ENCODE measurements around the gene SUSD6. TPM values are rescaled to one million over a fixed set of nuclear protein-coding genes. Genes with fewer than 3 reads are reported as not detected.

SUSD6 gene
- total RNA-seq, 4 donors from 2014 or later: 8.8 to 35.1 (median 17.6) TPM

DNA sequence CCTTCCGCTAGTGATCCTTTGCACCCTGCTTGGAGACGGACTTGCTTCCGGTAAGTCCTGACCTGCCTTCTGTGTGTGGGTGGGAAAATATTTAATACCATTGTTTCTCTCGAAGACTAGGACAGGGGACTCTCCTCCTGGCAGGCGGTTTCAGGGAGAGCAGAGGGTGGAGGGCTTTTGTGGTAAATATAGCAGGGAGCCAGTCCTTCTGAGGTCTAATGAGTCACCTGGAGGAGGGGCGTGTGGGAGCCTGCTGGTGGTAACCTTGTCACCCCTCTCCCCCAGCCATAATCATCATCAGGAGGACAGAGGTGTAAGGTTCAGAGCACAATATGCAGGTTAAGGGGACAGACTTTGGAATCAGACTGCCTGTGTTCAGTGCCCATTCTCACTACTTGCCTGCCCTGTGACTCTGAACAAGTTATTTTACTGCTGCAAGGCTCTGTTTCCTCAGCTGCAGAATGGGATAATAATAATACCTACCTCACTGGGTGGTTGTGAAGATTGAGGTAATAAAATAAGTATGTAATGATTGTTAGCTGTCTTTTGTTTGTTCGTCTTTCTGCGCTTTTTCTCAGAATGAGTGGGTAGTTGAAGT, 47.4 kb downstream of the SUSD6 start:
- Histone ChIP-seq H3K9me3 (no peaks in the 10 kb centered on the region), H3K4me3 (no peak overlapping the region), H3K4me1 (peaks cover 0 to 13% of the 10 kb centered on the region in 2 donors), H3K27ac (peak overlapping the region; percentile 9 to 29), H3K27me3 (no peaks in the 10 kb centered on the region), H3K36me3 (no peaks in the 10 kb centered on the region)
- intact Hi-C loops (cut with DNase I; ENCODE audit: low total_unique reads): no loop called here
- DNase-seq: no peak
- TF ChIP-seq, protein P1, sequence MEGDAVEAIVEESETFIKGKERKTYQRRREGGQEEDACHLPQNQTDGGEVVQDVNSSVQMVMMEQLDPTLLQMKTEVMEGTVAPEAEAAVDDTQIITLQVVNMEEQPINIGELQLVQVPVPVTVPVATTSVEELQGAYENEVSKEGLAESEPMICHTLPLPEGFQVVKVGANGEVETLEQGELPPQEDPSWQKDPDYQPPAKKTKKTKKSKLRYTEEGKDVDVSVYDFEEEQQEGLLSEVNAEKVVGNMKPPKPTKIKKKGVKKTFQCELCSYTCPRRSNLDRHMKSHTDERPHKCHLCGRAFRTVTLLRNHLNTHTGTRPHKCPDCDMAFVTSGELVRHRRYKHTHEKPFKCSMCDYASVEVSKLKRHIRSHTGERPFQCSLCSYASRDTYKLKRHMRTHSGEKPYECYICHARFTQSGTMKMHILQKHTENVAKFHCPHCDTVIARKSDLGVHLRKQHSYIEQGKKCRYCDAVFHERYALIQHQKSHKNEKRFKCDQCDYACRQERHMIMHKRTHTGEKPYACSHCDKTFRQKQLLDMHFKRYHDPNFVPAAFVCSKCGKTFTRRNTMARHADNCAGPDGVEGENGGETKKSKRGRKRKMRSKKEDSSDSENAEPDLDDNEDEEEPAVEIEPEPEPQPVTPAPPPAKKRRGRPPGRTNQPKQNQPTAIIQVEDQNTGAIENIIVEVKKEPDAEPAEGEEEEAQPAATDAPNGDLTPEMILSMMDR (IDR thresholded peaks at IDR 0.05): no peak
- TF ChIP-seq POLR2A (IDR thresholded peaks at IDR 0.05): no peak

DNA sequence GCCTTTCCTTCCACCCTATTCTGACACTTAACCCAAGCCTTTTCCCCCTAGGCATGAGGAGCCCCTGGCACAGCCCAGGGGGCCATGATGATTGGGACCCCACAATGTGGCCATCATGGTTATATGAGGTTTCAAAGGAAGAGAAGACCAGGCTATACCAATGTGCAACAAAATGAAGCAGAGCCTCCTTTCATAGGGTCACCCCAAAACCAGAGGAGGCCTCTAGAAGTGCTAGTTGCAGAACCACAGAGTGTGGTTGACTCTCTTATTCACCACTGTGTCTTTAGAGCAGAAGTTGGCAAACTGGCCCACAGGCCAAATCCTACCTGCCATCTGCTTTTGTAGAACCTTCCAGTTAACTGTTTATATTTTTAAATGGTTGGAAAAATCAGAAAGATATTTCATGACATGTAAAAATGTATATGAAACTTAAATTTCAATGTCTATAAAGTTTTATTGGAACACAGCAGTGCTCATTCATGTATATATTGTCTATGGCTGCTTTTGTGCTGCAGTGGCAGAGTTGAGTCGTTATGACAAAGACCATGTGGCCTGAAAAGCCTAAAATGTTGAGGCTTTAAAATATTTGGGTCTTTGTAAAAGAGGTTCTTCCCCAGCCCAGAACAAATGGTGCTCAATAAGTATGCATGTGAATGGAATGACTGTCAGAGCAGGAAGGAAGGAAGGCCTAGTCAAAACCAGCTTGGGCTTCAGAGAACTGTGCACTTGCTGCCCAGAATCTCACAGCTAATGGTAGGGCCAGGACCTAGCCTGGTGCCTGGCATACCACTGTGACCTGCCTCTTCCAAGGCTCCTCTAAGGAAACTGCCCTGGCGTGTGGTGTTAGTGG, 49.2 kb downstream of the SUSD6 start:
- no peak for DNase-seq
- H3K27ac ChIP-seq: peak overlapping the region in 1 of 2 donors; percentile 26

DNA sequence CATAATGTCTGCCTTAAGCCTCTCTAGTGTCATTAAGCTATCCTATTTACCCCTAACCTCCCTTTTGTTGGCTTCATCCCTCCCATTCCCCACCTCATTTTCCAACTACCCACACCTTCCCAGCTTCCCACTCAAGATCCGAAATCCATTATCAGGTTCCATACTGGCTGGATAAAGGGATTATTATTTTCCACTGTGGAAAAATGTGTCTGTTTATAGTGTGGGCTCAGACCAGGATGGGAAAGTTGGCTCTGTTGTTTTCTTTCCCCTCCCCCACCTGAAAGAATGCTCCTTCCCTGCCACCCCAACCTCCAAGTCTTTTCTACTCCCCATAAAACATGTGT, 49.8 kb downstream of the SUSD6 start:
- no peak for DNase-seq
- TF ChIP-seq, protein P1 (IDR thresholded peaks at IDR 0.05): no peak
- TF ChIP-seq POLR2A (IDR thresholded peaks at IDR 0.05): no peak
- peak overlapping the region in 1 of 2 donors; percentile 26 for H3K27ac ChIP-seq
- intact Hi-C loops (cut with DNase I; ENCODE audit: low total_unique reads): no loop called here
- no peak overlapping the region for H3K4me3 ChIP-seq
- no peaks in the 10 kb centered on the region for H3K9me3 ChIP-seq
- H3K4me1 ChIP-seq: peaks cover 13 to 29% of the 10 kb centered on the region in 2 donors
- H3K36me3 ChIP-seq: no peaks in the 10 kb centered on the region
- H3K27me3 ChIP-seq: no peaks in the 10 kb centered on the region

More for the DNA sequence above, 49.2 kb downstream of the SUSD6 start:
- intact Hi-C loops (cut with DNase I; ENCODE audit: low total_unique reads): no loop called here
- TF ChIP-seq, protein P1 (IDR thresholded peaks at IDR 0.05): no peak
- no peak for TF ChIP-seq POLR2A (IDR thresholded peaks at IDR 0.05)
- Histone ChIP-seq H3K36me3 (no peaks in the 10 kb centered on the region), H3K9me3 (no peaks in the 10 kb centered on the region), H3K27me3 (no peaks in the 10 kb centered on the region), H3K4me1 (peaks cover 12 to 23% of the 10 kb centered on the region in 2 donors), H3K4me3 (no peak overlapping the region)

DNA sequence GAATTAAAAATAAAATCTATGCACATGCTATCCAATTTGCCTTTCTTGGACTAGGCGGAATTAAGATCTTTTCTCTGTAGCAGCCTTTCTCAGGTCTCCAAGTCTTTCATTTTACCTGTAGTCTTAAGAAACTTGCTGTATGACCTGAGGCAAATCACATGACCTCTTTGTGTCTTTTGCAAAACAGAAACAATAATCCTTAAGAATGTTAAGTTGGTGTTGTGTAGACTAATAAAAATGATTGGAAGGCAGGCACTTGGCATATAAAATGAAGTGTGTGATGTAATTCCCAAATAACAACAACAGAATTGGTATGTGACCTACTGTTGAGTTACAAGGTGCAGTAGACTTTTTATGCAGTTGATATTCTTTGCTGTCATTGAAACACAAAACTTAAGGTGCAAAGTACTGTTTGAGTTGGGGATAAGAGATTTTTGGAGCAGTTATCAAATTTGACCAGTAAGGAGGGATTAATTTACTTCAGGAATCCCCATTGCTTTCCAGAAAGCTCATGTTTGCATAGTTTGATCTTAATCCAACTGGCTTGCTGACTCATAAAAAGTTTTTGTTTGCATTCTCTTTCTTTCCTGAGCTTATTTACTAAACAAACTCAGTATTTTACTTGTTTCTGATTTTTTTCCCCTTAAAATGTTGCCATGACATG, 51.4 kb downstream of the SUSD6 start:
- no peak for TF ChIP-seq POLR2A (IDR thresholded peaks at IDR 0.05)
- TF ChIP-seq, protein P1 (IDR thresholded peaks at IDR 0.05): no peak
- peak overlapping the region; percentile 49 to 60 for H3K27ac ChIP-seq
- no peak overlapping the region for H3K4me3 ChIP-seq
- no peak for DNase-seq
- H3K4me1 ChIP-seq: peaks cover 18 to 29% of the 10 kb centered on the region in 2 donors
- no peaks in the 10 kb centered on the region for H3K9me3 ChIP-seq
- intact Hi-C loops (cut with DNase I; ENCODE audit: low total_unique reads): no loop called here
- no peaks in the 10 kb centered on the region for H3K27me3 ChIP-seq
- no peaks in the 10 kb centered on the region for H3K36me3 ChIP-seq

DNA sequence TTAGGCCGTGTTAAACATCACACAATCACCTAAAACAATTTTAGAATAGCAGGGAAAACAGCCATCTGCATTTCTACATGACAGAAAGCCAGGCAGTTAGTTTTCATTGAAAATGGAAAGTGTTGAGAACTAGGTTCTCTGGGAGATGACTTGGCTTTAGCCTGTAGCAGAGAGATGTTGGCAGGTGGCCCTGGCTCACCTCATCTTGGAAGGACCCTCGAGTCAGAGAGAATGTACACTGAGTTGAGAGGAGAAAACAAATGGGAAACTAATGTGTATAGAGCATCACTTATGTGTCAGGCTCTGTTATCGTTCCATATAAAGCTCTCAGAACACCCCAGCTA, 51.9 kb downstream of the SUSD6 start:
- DNase-seq: peak; percentile 40 to 59
- intact Hi-C loops (cut with DNase I; ENCODE audit: low total_unique reads): no loop called here
- Histone ChIP-seq H3K27me3 (no peaks in the 10 kb centered on the region), H3K27ac (peak overlapping the region; percentile 49 to 60), H3K9me3 (no peaks in the 10 kb centered on the region), H3K4me1 (peaks cover 18 to 29% of the 10 kb centered on the region in 2 donors), H3K36me3 (no peaks in the 10 kb centered on the region), H3K4me3 (no peak overlapping the region)
- no peak for TF ChIP-seq POLR2A (IDR thresholded peaks at IDR 0.05)
- TF ChIP-seq, protein P1 (IDR thresholded peaks at IDR 0.05): no peak
